GM19239 (cell line): Measurements from ENCODE around the gene PNRC2.
"Not testable (repeated sequence)": the region's sequence is repeated elsewhere in the genome, so short reads cannot be mapped to it uniquely, and the experiment has no call there.

Experiments
- DNase-seq: peaks from one replicate; pipeline ENCODE4 v3.0.0; 2011; ENCODE audit warnings: low spot score; ENCODE audit not compliant: insufficient read length
- FAIRE-seq: peaks from 2 replicates; lab custom pipeline; 2011; peaks lifted over from hg19 to GRCh38; lab: Jason Lieb, UNC

Gene PNRC2

GRCh38 chr1:23980728-23981070, 21.1 kb downstream of the PNRC2 start:
- peak; percentile 62 for DNase-seq
- no peak for FAIRE-seq

DNA sequence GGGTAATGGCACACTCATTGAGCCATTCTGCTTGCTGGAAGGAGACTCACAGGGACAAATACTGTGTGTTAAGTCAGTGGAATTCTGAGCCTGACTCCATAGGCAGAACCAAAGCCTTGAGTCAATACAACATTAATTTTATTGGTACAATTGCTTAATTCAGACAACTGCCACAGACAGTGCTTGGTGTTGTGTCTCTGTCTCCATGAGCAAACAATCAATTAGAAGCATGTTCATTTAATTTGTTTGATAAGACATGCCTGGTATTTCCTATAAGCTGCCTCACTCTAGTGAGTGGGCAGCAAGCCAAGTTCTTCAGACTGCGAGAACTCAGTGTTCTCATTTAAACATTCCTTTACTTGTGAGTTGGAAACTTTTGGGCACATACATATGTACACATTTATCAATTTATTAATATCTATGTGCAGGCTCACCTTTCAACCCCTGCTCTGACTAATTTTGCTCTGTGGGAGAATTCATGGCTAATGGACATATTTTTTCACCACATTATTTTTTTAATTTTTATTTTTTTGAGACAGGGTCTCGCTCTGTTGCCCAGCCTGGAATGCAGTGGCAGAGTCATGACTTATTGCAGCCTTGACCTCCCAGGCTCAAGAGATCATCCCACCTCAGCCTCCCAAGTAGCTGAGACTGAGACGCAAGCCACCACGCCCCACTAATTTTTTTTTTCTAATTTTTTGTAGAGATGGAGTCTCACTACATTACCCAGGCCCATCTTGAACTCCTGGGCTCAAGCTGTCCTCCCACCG, 25.0 kb downstream of the PNRC2 start:
- DNase-seq (no peak), FAIRE-seq (no peak)

GRCh38 chr1:23987038-23987437, 27.4 kb downstream of the PNRC2 start:
- not testable (repeated sequence) for DNase-seq, FAIRE-seq

GRCh38 chr1:23989263-23989662, 29.6 kb downstream of the PNRC2 start:
- DNase-seq (no peak), FAIRE-seq (no peak)

DNA sequence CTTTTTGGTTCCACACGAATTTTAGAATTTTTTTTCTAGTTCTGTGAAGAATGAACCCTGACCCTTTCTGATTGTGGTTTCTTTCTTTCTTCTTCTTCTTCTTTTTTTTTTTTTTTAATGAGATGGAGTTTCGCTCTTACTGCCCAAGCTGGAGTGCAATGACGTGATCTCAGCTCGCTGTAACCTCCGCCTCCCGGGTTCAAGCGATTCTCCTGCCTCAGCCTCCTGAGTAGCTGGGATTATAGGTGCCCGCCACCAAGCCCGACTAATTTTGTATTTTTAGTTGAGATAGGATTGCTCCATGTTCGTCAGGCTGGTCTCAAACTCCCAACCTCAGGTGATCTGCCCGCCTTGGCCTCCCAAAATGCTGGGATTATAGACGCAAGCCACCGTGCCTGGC, 32.4 kb downstream of the PNRC2 start:
- FAIRE-seq: not testable (repeated sequence)

DNA sequence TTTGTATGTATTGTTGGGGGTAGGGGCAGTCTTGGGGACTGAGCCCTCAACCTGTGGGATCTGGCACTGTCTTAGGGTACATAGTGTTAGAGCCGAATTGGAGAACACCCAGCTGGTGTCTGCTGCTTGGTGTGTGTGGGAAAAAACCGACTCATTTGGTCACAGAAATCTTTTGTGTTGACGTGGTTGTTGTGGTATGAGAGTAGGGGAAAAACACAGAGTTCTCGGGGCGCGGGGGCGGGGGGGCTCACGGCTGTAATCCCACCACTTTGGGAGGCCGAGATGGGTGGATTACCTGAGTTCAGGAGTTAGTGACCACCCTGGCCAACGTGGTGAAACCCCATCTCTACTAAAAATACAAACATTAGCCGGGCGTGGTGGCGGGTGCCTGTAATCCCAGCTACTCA, 35.8 kb downstream of the PNRC2 start:
- DNase-seq (no peak), FAIRE-seq (no peak)

More for the DNA sequence above, 32.4 kb downstream of the PNRC2 start:
- DNase-seq: not testable (repeated sequence)

DNA sequence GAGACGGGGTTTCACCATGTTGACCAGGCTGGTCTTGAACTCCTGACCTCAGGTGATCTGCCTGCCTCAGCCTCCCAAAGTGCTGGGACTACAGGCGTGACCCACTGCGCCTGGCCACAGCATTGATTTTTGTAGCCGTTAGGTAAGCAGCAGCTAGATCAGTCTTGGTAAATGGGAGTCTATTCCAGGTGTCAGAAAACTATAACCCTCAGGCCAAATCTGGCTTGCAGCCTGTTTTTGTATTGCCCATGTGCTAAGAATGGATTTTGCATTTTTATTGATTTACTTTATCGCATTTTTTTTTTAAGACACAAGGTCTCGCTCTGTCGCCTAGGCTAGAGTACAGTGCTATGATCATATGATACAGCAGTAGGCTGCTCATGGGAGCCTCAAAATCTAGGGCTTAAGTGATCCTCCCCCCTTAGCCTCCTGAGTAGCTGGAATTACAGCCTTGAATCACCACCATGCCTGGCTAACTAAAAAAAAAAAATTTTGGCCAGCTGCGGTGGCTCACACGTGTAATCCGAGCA, 37.1 kb downstream of the PNRC2 start:
- DNase-seq (no peak), FAIRE-seq (no peak)

DNA sequence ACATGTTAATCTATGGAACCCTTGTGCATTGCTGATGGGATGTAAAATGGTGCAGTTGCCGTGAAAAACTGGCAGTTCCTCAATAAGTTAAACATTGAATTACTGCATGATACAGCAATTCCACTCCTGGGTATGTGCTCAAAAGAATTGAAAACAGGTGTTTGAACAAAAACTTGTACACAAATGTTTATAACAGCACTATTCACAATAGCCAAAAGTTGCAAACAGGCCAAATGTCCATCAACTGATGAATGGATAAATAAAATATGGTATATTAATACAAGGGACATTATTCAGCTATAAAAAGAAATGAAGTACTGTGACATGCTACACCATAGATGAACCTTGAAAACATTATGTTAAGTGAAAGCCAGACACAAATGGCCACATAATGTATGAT, 38.2 kb downstream of the PNRC2 start:
- FAIRE-seq (no peak), DNase-seq (no peak)

DNA sequence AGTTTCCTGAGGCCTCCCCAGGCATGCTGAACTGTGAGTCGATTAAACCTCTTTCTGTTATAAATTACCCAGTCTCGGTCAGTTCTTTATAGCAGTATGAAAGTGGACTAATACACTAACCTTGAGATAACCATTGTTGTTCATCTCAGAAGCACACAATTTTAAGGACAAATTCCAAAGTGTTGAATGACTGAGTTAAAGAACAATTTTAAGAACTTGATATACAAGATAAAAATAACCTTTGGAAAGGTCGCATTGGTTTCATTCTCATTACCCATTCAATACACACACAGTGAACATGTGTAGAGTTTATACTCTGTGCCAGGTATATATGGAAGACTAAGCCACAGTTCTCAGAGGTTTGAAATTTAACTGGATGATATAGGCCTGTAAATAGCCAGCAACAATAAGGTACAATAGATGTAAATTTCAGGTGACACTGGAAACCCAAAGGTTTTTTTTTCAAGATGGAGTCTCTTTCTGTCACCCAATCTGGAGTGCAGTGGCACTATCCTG, 39.6 kb downstream of the PNRC2 start:
- no peak for FAIRE-seq

DNA sequence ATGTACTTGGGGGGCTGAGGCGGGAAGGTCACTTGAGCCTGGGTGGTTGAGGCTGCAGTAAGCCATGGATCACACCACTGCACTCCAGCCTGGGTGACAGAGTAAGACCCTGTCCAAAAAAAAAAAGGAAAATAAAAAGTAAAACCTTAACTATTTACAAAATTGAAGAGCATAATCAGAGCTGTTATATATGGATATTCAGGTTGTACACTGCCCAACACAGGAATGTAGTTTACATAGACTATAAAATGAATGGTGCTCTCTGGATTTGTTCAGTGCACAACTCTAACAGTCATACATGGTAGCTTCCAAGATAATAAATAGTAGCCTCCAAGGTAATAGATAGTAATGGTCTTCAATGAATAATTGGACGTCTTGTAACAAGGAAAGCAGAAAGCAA, 43.1 kb downstream of the PNRC2 start:
- no peak for FAIRE-seq

More for the DNA sequence above, 39.6 kb downstream of the PNRC2 start:
- no peak for DNase-seq

DNA sequence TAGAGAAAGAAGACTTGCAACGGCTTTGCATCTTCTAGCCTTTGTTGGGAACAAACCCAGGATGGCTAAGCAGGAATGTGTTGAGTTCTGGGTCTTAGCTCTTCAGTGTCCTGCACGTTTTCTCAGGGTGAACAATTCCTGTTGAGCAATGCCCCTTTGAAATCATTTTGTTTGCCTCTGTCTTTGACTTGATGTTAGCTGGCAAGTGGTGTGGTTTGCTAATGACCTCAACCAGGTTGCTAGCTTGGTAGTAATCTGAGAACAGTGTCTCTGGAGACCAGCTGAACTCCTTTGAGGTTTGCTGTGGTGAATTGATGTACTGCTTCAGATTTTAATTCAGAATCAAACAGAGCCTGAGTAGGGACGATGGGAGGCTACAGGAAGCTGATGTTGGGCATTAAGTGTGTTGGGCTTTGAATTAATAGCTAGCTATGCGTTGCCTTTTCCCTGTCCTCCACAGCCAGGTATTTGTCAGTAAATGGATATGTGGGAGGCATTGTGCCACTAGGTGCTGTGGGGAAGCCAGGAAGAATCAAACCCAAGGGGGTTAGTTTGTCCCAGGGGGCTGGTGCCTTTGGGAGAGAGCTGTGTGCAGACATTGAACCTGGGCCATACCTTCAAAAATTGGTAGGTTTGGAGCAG, 43.8 kb downstream of the PNRC2 start:
- DNase-seq (no peak), FAIRE-seq (no peak)

More for the DNA sequence above, 43.1 kb downstream of the PNRC2 start:
- DNase-seq: no peak

DNA sequence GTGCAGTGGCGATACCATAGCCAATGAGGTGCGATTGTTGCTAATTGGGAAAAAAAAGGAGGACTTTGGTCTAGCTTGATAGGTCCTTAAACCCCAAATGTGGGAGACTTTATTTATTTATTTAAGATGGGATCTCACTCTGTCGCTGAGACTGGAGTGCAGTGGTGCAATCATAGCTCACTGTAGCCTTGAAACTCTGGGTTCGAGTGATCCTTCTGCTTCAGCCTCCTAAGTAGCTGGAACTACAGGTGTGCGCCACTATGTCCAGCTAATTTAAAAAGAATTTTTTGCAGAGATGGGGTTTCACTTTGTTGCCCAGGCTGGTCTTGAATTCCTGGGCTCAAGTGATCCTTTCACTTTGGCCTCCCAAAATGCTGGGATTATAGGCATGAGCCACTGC, 44.5 kb downstream of the PNRC2 start:
- DNase-seq: no peak
- FAIRE-seq: no peak

DNA sequence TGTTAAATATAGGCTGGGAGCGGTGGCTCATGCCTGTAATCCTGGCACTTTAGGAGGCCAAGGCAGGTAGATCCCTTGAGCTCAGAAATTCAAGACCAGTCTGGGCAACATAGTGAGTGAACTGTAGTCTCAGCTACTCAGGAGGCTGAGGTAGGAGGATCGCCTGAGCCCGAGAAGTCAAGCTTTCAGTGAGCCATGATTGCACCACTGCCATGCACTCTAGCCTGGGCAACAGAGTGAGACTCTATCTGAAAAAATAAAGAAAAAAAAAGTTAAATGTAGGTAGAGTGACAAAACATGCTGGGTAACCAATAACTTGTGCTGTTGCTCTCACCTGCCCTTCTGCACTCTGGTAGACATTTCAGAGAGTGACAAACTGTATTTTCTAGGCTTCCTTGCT, 45.5 kb downstream of the PNRC2 start:
- DNase-seq (no peak), FAIRE-seq (no peak)

DNA sequence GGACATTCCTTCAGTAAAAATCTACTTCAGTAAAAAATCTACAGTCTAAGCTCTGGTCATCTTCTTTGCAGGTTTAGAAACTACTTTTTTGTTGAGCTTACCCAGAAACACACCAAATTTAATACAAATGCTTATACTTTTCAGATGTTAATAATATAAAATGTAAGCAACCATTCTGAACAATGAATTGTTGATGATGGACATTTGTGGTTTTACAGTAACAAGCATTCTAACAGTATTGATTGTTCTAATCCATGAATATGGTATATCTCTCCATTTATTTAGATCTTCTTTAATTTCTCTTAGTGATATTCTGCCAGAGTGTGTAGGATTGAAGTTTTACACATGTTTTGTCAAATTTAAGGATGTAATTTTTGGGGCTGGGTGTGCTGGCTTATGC, 47.5 kb downstream of the PNRC2 start:
- DNase-seq: no peak
- no peak for FAIRE-seq

GRCh38 chr1:24008574-24009184, 49.1 kb downstream of the PNRC2 start:
- FAIRE-seq, DNase-seq: not testable (repeated sequence)

GRCh38 chr1:24009406-24009805, 49.8 kb downstream of the PNRC2 start:
- DNase-seq (no peak), FAIRE-seq (no peak)

- no peak for DNase-seq
- no peak for FAIRE-seq
These were observed 51.0 kb downstream of the PNRC2 start for GRCh38 chr1:24010650-24011049.

- not testable (repeated sequence) for FAIRE-seq, DNase-seq
These were observed 53.2 kb downstream of the PNRC2 start for GRCh38 chr1:24012878-24013277.
